CD4-positive, CD25-positive, alpha-beta regulatory T cell (primary cell): ENCODE results near the gene PI4K2A. TPM values are rescaled to one million over a fixed set of nuclear protein-coding genes. Genes with fewer than 3 reads are reported as not detected.
"Not testable (repeated sequence)": the region's sequence is repeated elsewhere in the genome, so short reads cannot be mapped to it uniquely, and the experiment has no call there.

Source experiments
- ATAC-seq, 2 donors: fragments of 150-1000 bp; cut with Tn5 transposase; one replicate each; pipeline ENCODE4 v1.10.0; 2021; ENCODE audit warnings: low read depth in 2 of 2, moderate number of reproducible peaks in 2 of 2, moderate library complexity in 1 of 2
- DNase-seq, 3 donors: peaks; one replicate each; pipeline versions ENCODE4 v3.0.0 to v3.0.0-alpha.2; 2012 to 2022; ENCODE audit warnings: mixed read lengths in 1 of 3
- H3K27ac ChIP-seq: one replicate; pipeline ENCODE4 v1.7.0; 2013; ENCODE audit warnings: mild to moderate bottlenecking, low read length; ENCODE audit not compliant: insufficient read depth, poor library complexity, severe bottlenecking
- H3K27me3 ChIP-seq: one replicate; pipeline ENCODE4 v1.7.0; 2013; ENCODE audit warnings: low read length; ENCODE audit not compliant: control insufficient read depth, insufficient read depth
- H3K36me3 ChIP-seq: one replicate; pipeline ENCODE4 v1.7.0; 2013; ENCODE audit warnings: mild to moderate bottlenecking, low read length, moderate library complexity; ENCODE audit not compliant: control insufficient read depth, insufficient read depth
- H3K4me1 ChIP-seq: 2 replicates; pipeline ENCODE4 v1.7.0; 2013; ENCODE audit warnings: mild to moderate bottlenecking, low read length; ENCODE audit not compliant: insufficient read depth, control insufficient read depth, poor library complexity, severe bottlenecking
- H3K4me3 ChIP-seq: one replicate; pipeline ENCODE4 v1.7.0; 2013; ENCODE audit warnings: low read depth, mild to moderate bottlenecking, low read length, moderate library complexity
- H3K9me3 ChIP-seq, 2 experiments: 1 replicate in 1 of 2; 2 replicates in 1 of 2; pipeline ENCODE4 v1.7.0; 2013; ENCODE audit warnings: low read length in 2 of 2, mild to moderate bottlenecking in 1 of 2, moderate library complexity in 1 of 2; ENCODE audit not compliant: control insufficient read depth in 2 of 2
- H3K27ac Mint-ChIP-seq, 3 donors: one replicate each; pipeline ENCODE4 v1.8.0; 2020 to 2022; ENCODE audit warnings: mild to moderate bottlenecking in 3 of 3, mixed read lengths in 3 of 3, moderate library complexity in 2 of 3
- H3K27me3 Mint-ChIP-seq: one replicate; pipeline ENCODE4 v1.8.0; 2022; ENCODE audit warnings: mild to moderate bottlenecking, mixed read lengths
- H3K36me3 Mint-ChIP-seq: one replicate; pipeline ENCODE4 v1.8.0; 2020; ENCODE audit warnings: mixed read lengths
- H3K4me1 Mint-ChIP-seq, 4 donors: one replicate each; pipeline ENCODE4 v1.8.0; 2020 to 2022; ENCODE audit warnings: mixed read lengths in 4 of 4, mild to moderate bottlenecking in 1 of 4
- H3K4me3 Mint-ChIP-seq, 4 donors: one replicate each; pipeline ENCODE4 v1.8.0; 2020 to 2022; ENCODE audit warnings: mild to moderate bottlenecking in 4 of 4, mixed read lengths in 4 of 4, moderate library complexity in 3 of 4
- H3K9me3 Mint-ChIP-seq, 7 donors: one replicate each; pipeline ENCODE4 v1.8.0; 2020 to 2022; ENCODE audit warnings: mixed read lengths in 7 of 7, mild to moderate bottlenecking in 3 of 7, moderate library complexity in 2 of 7
- polyA plus RNA-seq, 4 donors: library from polyadenylated mRNA; unstranded; fragments of 300-500 nt; fragmentation: Illumina TruSeq; gene quantifications; one replicate each; pipeline ENCODE4 v1.2.3, GENCODE V29; 2021
- total RNA-seq: library from RNA; stranded (reverse); gene quantifications from one replicate; pipeline ENCODE4 v1.2.3, GENCODE V29; 2022

PI4K2A gene
- total and polyA plus RNA-seq, 5 donors from 2014 or later, result 7.9 to 28.3 (median 10.5) TPM

DNA sequence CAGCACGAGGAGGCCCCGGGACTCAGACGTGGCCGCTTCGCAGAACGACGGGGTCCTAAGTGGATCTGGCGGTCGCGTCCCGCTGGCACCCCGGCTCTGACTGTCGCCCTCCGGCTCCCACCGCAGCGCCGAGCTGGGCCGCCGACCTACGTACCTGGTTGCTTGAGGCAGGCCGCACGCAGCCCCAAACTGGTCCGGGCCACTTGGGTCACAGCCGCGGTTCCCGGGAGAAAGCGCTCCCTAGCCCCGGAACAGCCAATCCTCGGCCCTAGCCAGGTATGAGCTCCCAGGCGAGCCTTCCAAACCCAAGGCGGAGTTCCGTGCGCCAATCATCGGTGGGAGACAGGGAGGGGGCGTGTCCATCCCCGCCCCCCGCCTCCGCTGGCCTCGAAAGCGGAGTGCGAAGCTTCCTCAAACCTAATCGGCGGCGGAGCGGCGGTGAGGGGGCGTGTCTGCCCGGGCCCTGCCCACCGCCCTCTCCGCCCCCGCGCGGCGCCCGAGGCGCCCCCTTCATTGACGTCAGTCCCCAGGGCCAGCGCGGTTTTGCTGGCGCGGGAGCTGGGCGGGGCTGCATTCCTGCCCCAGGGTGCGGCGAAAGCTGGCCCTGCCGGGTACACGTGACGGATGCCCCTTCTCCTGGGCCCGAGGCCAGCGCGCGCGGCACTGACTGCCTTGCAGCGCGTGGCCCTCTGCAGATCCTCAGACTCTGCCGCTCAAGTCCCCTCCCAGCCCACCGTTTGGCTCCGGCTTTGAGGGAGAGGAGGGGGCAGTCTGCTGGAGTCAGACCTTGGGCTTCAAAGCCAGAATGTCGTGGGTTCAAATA is 46.7 kb downstream of the PI4K2A start, which contains the start of gene AVPI1:
Gene AVPI1 (minus strand): TSS at position 280 of the 823 bp plus-strand sequence. CDS start 7,336 bp downstream, outside the sequence.
- H3K27me3 ChIP-seq, result no peaks in the 10 kb centered on the region
- peak within 1 kb of the TSS; percentile 88 to 97 (median 91) for H3K4me3 Mint-ChIP-seq
- peak within 1 kb of the TSS; percentile 78 for H3K4me3 ChIP-seq

DNA sequence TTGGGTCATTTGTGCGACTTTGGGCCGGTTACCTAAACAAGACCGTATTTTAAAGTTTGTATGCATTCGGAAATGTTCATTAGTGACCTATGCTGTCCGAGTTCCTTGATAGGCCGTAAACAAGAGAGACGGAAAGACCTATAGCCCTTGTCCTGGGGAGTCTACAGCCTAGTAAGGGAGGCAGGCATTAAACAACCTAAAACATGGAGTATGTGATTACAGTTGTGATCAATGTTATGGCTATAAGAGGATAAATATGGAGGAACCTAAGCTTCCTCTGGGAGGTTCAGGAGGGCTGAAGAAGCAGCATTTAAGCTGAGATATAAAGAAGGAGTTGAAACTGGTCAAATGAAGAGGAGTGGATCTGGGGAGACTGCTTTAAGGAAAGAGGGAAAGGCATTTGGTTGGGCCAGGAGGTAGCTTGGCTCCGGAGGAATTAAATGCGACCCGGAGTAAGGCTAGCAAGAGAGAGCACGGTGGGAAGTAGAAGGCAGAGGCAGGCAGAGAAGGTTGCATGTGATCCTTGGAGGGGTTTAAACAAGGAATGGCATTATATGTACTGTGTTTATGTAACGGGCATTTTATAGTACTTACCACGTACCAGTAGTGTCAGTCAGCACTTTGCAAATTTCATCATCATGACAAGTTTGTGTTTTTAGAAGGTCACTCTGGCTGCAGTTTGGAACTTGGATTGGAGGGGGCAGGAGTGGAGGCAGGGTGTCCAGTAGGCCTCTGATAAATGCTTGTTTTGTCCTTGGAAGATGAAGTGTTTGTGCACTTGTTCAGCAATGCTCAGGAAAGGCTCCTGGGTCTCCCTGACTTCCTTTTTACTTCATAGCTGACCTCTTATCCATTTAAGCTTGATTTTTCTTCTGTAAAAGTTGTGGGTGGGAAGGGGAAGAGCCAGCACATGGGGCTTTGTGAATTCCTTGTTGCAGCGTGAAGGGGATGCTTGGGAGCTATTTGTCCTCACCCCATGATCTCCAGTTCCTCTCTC is 47.6 kb downstream of the PI4K2A start:
- H3K4me3 Mint-ChIP-seq, result peak overlapping the region; percentile 84 to 91 (median 90)
- DNase-seq, result no peak
- H3K4me1 Mint-ChIP-seq, result peaks cover 6 to 31% (median 15%) of the 10 kb centered on the region in 4 donors
- no peaks in the 10 kb centered on the region for H3K9me3 Mint-ChIP-seq
- H3K36me3 Mint-ChIP-seq, result no peaks in the 10 kb centered on the region
- Histone ChIP-seq H3K27me3 (no peaks in the 10 kb centered on the region), H3K4me3 (peak overlapping the region; percentile 75), H3K36me3 (no peaks in the 10 kb centered on the region), H3K4me1 (peaks cover 16% of the 10 kb centered on the region), H3K27ac (peak overlapping the region; percentile 70), H3K9me3 (no peaks in the 10 kb centered on the region)
- H3K27ac Mint-ChIP-seq, result peak overlapping the region in 2 of 3 donors; percentile 87 to 93
- H3K27me3 Mint-ChIP-seq, result peaks cover 4% of the 10 kb centered on the region
- ATAC-seq, result no peak

More for the DNA sequence above, 46.7 kb downstream of the PI4K2A start, which contains the start of gene AVPI1:
- Histone ChIP-seq H3K9me3 (no peaks in the 10 kb centered on the region), H3K4me1 (peaks cover 16% of the 10 kb centered on the region), H3K27ac (peak within 1 kb of the TSS; percentile 70), H3K36me3 (no peaks in the 10 kb centered on the region)
- Mint-ChIP-seq H3K27ac (peak within 1 kb of the TSS in 2 of 3 donors; percentile 87 to 93), H3K4me1 (peaks cover 6 to 31% (median 15%) of the 10 kb centered on the region in 4 donors), H3K9me3 (no peaks in the 10 kb centered on the region), H3K36me3 (no peaks in the 10 kb centered on the region), H3K27me3 (peaks cover 4% of the 10 kb centered on the region)
- peak; percentile 95 to 96 (median 95) for DNase-seq
- peak; percentile 91 to 93 for ATAC-seq

DNA sequence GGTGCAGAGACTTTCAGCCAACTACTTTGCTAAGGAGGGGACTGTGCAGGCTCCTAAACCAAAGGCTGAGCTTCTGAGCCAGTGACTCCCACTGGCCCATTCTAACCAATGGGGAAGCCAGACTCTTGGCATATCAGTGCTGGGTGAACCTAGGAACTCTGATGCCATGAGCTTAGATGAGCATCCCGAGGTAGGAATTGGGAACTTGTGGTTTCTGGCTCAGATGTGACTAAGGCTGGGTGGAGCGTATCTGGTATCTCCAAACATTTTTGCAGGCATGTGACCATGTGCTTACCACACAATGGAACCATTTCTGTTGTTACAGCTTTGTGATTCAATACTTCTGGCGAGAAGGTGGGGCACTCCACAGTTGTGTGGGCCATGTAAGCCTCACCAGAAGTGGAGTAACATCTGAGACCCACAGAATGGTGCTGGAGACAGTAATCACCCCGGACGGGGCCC is 49.1 kb downstream of the PI4K2A start:
- DNase-seq (no peak), ATAC-seq (no peak)

DNA sequence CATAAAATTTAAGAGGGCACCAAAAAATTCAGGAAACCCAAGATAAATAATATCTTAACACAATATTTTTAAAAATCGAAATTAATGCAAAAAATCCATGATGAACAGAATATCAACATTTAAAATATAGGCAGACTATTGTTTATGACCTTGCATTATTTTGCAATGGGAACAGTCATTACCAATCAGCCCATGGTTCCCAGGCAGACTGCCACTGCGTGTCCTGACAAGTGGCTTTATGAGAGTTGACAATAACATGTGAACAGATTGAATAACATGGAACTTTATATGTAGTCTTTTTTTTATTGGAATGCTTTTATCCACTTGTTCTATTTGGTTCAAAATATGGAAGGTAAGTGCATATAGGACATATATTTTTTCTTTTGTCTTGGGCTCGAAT is 49.7 kb downstream of the PI4K2A start:
- ATAC-seq, result no peak
- no peak overlapping the region for H3K27ac Mint-ChIP-seq
- no peak overlapping the region for H3K4me3 ChIP-seq
- H3K4me3 Mint-ChIP-seq, result peak overlapping the region in 1 of 4 donors; percentile 38
- peaks cover 6 to 25% (median 13%) of the 10 kb centered on the region in 4 donors for H3K4me1 Mint-ChIP-seq
- no peaks in the 10 kb centered on the region for H3K36me3 ChIP-seq
- no peaks in the 10 kb centered on the region for H3K36me3 Mint-ChIP-seq
- H3K27me3 Mint-ChIP-seq, result peaks cover 4% of the 10 kb centered on the region
- no peaks in the 10 kb centered on the region for H3K27me3 ChIP-seq
- H3K9me3 ChIP-seq, result no peaks in the 10 kb centered on the region
- H3K9me3 Mint-ChIP-seq, result no peaks in the 10 kb centered on the region
- H3K27ac ChIP-seq, result no peak overlapping the region
- peaks cover 16% of the 10 kb centered on the region for H3K4me1 ChIP-seq
- no peak for DNase-seq

More for the DNA sequence above, 49.1 kb downstream of the PI4K2A start:
- Histone ChIP-seq H3K9me3 (no peaks in the 10 kb centered on the region), H3K27me3 (no peaks in the 10 kb centered on the region), H3K36me3 (no peaks in the 10 kb centered on the region), H3K4me3 (no peak overlapping the region), H3K27ac (no peak overlapping the region), H3K4me1 (peaks cover 16% of the 10 kb centered on the region)
- Mint-ChIP-seq H3K36me3 (no peaks in the 10 kb centered on the region), H3K9me3 (no peaks in the 10 kb centered on the region), H3K4me1 (peaks cover 6 to 29% (median 15%) of the 10 kb centered on the region in 4 donors), H3K27me3 (peaks cover 4% of the 10 kb centered on the region), H3K27ac (no peak overlapping the region), H3K4me3 (peak overlapping the region in 2 of 4 donors; percentile 71 to 91)

DNA sequence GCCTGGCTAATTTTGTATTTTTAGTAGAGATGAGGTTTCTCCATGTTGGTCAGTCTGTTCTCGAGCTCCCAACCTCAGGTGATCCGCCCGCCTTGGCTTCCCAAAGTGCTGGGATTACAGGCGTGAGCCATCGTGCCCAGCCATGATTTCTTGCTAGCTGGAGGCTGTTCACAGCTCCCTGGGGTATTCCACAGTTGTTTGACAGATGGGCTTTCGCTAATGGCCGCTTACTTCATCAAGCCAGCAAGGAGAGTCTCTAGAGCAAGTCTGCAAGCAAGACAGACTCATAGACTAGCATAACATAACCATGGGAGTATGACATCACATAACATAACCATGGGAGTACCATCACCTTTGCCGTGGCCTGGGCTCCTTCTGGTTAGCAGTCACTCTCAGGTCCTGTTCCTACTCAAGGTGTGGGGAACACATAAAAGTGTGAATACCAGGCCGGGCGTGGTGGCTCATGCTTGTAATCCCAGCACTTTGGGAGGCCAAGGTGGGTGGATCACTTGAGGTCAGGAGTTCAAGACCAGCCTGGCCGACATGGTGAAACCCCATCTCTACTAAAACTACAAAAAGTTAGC is 57.7 kb downstream of the PI4K2A start:
- H3K9me3 Mint-ChIP-seq, H3K27me3 ChIP-seq, H3K9me3 ChIP-seq, ATAC-seq, H3K36me3 Mint-ChIP-seq, H3K27ac ChIP-seq, H3K4me3 ChIP-seq, DNase-seq, H3K4me1 ChIP-seq, H3K27ac Mint-ChIP-seq, H3K36me3 ChIP-seq, H3K4me3 Mint-ChIP-seq, H3K4me1 Mint-ChIP-seq: not testable (repeated sequence)
- H3K27me3 Mint-ChIP-seq, result peaks cover 25% of the 10 kb centered on the region

DNA sequence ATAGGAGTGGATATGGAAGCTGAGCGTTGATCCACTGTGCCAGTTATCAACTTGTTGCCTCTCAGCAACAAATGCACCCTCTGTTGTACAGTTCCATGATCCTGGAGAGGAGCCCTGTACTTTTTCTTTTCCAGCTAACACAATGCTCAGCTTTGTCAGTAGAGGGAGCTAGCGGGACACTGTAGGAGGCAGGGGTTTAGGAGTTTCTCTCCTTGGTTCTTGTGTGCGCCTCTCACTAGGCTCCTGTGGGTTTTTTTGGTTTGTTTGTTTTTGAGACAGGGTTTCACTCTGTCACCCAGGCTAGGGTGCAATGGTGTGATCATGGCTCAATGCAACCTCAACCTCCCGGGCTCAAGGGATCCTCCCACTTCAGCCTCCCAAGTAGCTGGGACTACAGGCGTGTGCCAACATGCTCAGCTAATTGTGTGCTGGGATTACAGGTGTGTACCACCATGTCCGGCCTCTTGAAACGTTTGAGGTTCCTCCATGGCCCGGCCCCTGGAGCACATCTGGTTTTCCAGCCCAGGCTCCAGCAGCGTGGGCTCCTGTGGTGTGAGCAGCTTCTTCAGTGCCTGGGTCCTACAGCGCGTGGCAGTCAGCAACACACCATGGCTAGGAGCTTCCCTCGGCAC is 61.1 kb downstream of the PI4K2A start:
- H3K27ac ChIP-seq, result no peak overlapping the region
- no peak overlapping the region for H3K4me3 ChIP-seq
- Mint-ChIP-seq H3K9me3 (no peaks in the 10 kb centered on the region), H3K4me3 (no peak overlapping the region), H3K4me1 (peaks cover 0 to 4% (median 0%) of the 10 kb centered on the region in 4 donors), H3K36me3 (no peaks in the 10 kb centered on the region), H3K27ac (no peak overlapping the region), H3K27me3 (peaks cover 39% of the 10 kb centered on the region)
- no peaks in the 10 kb centered on the region for H3K36me3 ChIP-seq
- ATAC-seq, result peak; percentile 75 to 82
- no peaks in the 10 kb centered on the region for H3K4me1 ChIP-seq
- no peaks in the 10 kb centered on the region for H3K27me3 ChIP-seq
- DNase-seq, result peak; percentile 17 to 70 (median 62)
- no peaks in the 10 kb centered on the region for H3K9me3 ChIP-seq
